SH-SY5Y (cell line): ENCODE measurements around the gene IFNG.

Source experiments
- GATA2 ChIP-seq: IDR thresholded peaks from 2 replicates; pipeline ENCODE4 v1.6.1; 2011; ENCODE audit warnings: mild to moderate bottlenecking, low read depth, low read length
- GATA3 ChIP-seq: IDR thresholded peaks from 2 replicates; pipeline ENCODE4 v1.6.1; 2011; ENCODE audit warnings: low read depth, mild to moderate bottlenecking, low read length, moderate library complexity

DNA sequence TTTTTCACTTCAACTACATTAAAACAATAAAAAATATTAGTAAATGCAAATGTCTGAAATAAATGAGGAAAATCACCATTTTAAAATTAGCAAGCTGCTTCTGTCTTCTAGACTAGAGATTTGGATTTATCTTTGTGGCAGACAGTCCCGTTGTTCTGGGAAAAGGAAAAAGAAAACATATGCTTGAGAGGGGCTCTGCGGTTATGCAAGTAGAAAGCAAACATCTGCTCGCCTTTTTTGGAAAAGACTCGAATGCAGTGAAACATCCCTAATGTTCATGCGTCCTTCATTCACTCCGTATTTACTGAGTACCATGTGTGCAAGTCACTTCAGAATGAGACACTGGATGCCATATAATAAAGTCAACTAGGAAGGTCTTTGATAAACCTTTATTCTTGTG, 44.9 kb downstream of the IFNG start:
- TF ChIP-seq GATA2 (no peak), GATA3 (no peak)
